H1 (cell line): ENCODE data around the gene RAPGEF5. TPM values are rescaled to one million over a fixed set of nuclear protein-coding genes. Genes with fewer than 3 reads are reported as not detected.

Experiments
- KDM4A ChIP-seq: IDR thresholded peaks from one replicate; pipeline ENCODE4 v1.7.1; 2012; ENCODE audit warnings: low read depth, mild to moderate bottlenecking, moderate library complexity, low read length, inconsistent platforms; ENCODE audit not compliant: severe bottlenecking
- polyA plus RNA-seq, 7 experiments: library from polyadenylated mRNA; depleted of rRNA in 3 of 7; stranded (reverse) in 5 of 7; unstranded in 2 of 7; fragments of >200 nt in 5 of 7; fragments of 200-250 nt in 2 of 7; gene quantifications; 1 replicate in 5 of 7; 2 replicates in 1 of 7; 4 replicates in 1 of 7; pipeline versions ENCODE4 v1.2.1 to v1.2.3, GENCODE V29; 2011 to 2013; ENCODE audit warnings: missing spikeins in 2 of 7, mixed read lengths in 2 of 7
- total RNA-seq: library from RNA; stranded (reverse); fragmentation: NEBNext Ultra II Directional; extraction: Animal tissue kit (Norgen Biotek cat#: 25700); gene quantifications from 2 replicates; pipeline ENCODE4 v1.2.1, GENCODE V29; 2021

RAPGEF5 gene
- total and polyA plus RNA-seq, 2 of the 8 experiments (the other 6 are each of a cell fraction or from before 2014, with no cell fraction given): 4.4 to 22.9 TPM

DNA sequence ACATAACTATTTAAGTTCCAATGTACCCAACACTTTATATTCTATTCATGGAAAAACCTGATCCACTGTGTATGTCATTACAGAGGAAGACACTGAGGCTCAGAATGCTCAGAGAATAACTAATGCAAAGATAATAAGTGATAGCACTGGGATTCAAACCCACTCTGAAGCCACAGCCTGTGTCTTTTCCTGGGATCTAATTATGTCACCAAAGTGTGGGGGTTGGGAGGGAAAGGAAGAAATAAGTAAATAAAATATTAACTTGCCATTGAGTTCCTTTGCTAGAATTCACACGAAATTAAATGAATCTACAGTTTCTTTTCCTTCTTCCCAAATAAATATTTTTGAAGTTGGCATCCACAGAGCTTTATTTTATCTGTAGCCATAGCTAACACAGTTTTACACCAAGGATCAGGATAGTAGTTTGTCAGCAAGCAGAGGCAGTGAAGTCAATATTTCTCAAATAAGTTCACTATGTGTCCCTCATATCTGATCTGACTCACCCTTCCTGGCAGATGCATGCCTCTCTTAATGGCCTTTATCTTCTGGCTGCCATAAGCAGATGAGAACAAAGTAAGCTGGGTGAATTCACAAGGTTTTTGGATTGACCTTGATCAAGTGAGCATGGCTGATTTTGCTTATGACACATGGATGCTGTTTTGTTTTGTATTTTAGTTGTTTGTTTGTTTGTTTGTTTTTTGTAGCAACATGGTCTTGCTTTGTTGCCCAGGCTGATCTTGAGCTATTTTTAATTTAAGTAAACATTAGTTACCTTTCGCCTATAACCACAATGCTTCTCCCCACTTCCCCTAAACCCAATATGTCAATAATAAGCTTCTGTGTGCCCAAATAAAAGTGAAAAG is 6.3 kb downstream of the RAPGEF5 start (continued):
- TF ChIP-seq KDM4A: no peak
